Kidney (tissue), 14 donors: ENCODE measurements around the gene ZSWIM2. TPM values are rescaled to one million over a fixed set of nuclear protein-coding genes. Genes with fewer than 3 reads are reported as not detected.

Experiments
- DNase-seq, 5 donors: peaks; one replicate each; pipeline ENCODE4 v3.0.0-alpha.2; 2013 to 2020
- FAIRE-seq: peaks from 2 replicates; lab custom pipeline; 2012; peaks lifted over from hg19 to GRCh38; lab: Jason Lieb, UNC
- H3K27ac ChIP-seq, 2 donors: one replicate each; pipeline ENCODE4 v1.7.0; 2013; ENCODE audit warnings: low read depth in 2 of 2, low read length in 2 of 2, inconsistent platforms in 1 of 2
- H3K27me3 ChIP-seq: one replicate; pipeline ENCODE4 v1.7.1; 2013; ENCODE audit warnings: low read length, inconsistent platforms; ENCODE audit not compliant: control insufficient read depth, insufficient read depth
- H3K36me3 ChIP-seq, 3 donors: one replicate each; pipeline versions ENCODE4 v1.7.0 to v1.7.1; 2013; ENCODE audit warnings: low read length in 3 of 3, control low read depth in 1 of 3, inconsistent platforms in 1 of 3; ENCODE audit not compliant: insufficient read depth in 3 of 3, control insufficient read depth in 2 of 3
- H3K4me1 ChIP-seq, 3 donors: one replicate each; pipeline versions ENCODE4 v1.7.0 to v1.7.1; 2013; ENCODE audit warnings: low read length in 3 of 3, inconsistent platforms in 1 of 3, low read depth in 1 of 3; ENCODE audit not compliant: control insufficient read depth in 2 of 3, insufficient read depth in 2 of 3
- H3K4me3 ChIP-seq, 3 donors: one replicate each; pipeline versions ENCODE4 v1.7.0 to v1.8.1; 2013; ENCODE audit warnings: low read length in 3 of 3, control low read depth in 1 of 3, inconsistent platforms in 1 of 3
- H3K9ac ChIP-seq, 3 donors: one replicate each; pipeline versions ENCODE4 v1.7.0 to v1.7.1; 2013; ENCODE audit warnings: low read length in 3 of 3, control low read depth in 1 of 3, inconsistent platforms in 1 of 3
- H3K9me3 ChIP-seq, 3 donors: one replicate each; pipeline versions ENCODE4 v1.7.0 to v1.7.1; 2013; ENCODE audit warnings: low read length in 3 of 3, control low read depth in 1 of 3, inconsistent platforms in 1 of 3; ENCODE audit not compliant: control insufficient read depth in 2 of 3, insufficient read depth in 1 of 3
- CTCF ChIP-seq: IDR thresholded peaks from 3 replicates; pipeline ENCODE4 v1.5.1; 2012; ENCODE audit warnings: mild to moderate bottlenecking, moderate library complexity, borderline replicate concordance; ENCODE audit not compliant: insufficient read depth; ENCODE audit errors: extremely low read depth
- intact Hi-C: fragments of 100-400 bp; cut with DNase I; formaldehyde crosslinking; loops from one replicate; pipeline ENCODE4 v1.11.1; 2022
- polyA plus RNA-seq: library from polyadenylated mRNA; stranded (reverse); fragments of 350-450 nt; fragmentation: Illumina TruSeq; extraction: RNeasy Lipid Tissue Mini Kit (QIAGEN cat#74804); gene quantifications from one replicate; pipeline ENCODE4 v1.2.3, GENCODE V29; 2014; ENCODE audit warnings: low read depth, low replicate concordance; ENCODE audit not compliant: insufficient read depth
- total RNA-seq: library from RNA; stranded (reverse); fragmentation: NEBNext Ultra II Directional; extraction: Animal tissue kit (Norgen Biotek cat#: 25700); gene quantifications from one replicate; pipeline ENCODE4 v1.2.1, GENCODE V29; 2021
- donor health status: control.
- donor health status: control.
- donor health status: control.
- donor health status: control.
- donor health status: control.
- donor health status: DM: yes; HTN: yes; CAD: no.
- donor health status: Normal renal cell carcinoma (clear cell type).

ZSWIM2 gene
- total and polyA plus RNA-seq, 2 donors from 2014 or later, result not detected

DNA sequence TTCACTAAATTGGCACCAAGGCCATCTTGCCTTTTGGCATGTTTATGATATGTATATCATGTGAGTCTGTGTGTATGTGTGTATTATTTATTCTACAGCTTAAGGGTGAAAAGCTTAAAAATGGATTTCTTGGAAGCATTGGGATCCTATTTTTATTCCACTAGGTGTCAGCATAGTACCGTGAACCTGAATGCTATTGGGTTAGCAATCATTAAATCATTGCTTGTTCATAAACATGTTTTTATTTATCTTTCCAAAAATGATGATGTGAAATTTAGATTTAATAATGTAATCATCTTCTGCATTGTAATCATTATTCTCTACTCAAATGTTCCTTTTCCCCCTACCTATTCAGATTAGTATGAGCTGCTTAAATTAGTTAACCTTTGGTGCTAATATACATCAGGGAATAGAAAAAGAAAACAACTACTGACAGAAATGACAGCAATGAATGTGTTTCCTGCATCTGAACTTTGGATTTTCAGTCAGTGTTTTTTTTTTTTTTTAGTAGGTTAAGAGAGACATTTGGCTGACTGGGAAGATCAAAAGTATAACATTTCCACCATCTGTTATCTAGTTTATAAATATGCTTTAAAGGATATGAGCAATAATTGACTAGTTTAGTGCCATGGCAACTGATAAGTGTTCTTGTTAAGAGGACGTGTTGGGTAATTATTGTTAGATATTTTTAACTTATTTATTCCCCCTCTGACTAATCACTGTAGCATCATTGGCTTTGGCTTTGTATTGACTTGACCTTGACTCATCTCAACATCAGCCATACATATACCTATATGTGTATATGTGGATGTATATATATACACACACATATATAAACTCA lies 14.1 kb upstream of the ZSWIM2 start:
- Histone ChIP-seq H3K27ac (no peak overlapping the region), H3K9ac (no peak overlapping the region), H3K4me3 (no peak overlapping the region), H3K36me3 (no peaks in the 10 kb centered on the region), H3K9me3 (no peaks in the 10 kb centered on the region), H3K27me3 (no peaks in the 10 kb centered on the region), H3K4me1 (no peaks in the 10 kb centered on the region)
- peak; percentile 44 for TF ChIP-seq CTCF
- intact Hi-C loops, result loop anchor here (5.0 kb wide), 1 partner anchor 589 kb away; no protein-coding TSS in a partner anchor
- peak; percentile 94 for FAIRE-seq
- peak in 2 of 5 donors; percentile 43 to 45 for DNase-seq

DNA sequence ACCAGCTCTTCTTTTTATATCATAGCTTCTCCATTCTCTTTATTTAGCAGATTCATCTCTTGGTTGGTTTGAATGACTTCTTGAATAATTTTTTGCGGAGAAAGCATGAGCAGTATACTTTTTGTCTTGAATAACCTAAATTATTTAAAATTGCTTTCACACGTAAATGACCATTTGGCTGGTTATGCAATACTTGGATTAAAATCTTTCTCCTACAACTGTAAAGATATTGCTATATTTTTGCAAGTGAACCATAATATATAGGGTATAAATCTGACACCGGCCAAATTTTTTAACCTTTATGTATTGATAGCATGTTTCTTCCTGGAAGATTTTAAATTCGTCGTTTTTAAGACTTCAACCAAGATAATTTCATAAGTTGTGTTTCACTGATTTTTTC lies 6.2 kb upstream of the ZSWIM2 start:
- FAIRE-seq (no peak), DNase-seq (no peak)
- Histone ChIP-seq H3K9me3 (no peaks in the 10 kb centered on the region), H3K36me3 (no peaks in the 10 kb centered on the region), H3K4me1 (no peaks in the 10 kb centered on the region), H3K9ac (no peak overlapping the region), H3K27me3 (no peaks in the 10 kb centered on the region), H3K4me3 (no peak overlapping the region), H3K27ac (no peak overlapping the region)
- intact Hi-C loops, result no loop called here
- no peak for TF ChIP-seq CTCF

GRCh38 chr2:186853951-186854350 lies 5.0 kb upstream of the ZSWIM2 start:
- no peaks in the 10 kb centered on the region for H3K36me3 ChIP-seq
- no peak for DNase-seq
- H3K9me3 ChIP-seq, result no peaks in the 10 kb centered on the region
- TF ChIP-seq CTCF, result no peak
- no peaks in the 10 kb centered on the region for H3K4me1 ChIP-seq
- no peak overlapping the region for H3K4me3 ChIP-seq
- H3K9ac ChIP-seq, result no peak overlapping the region
- no peak overlapping the region for H3K27ac ChIP-seq
- no peak for FAIRE-seq
- H3K27me3 ChIP-seq, result no peaks in the 10 kb centered on the region
- intact Hi-C loops, result no loop called here
